C4-2B (cell line): ENCODE data around the gene CCR6.

Experiments used
- ZFX ChIP-seq: fragments of 450-650 bp; IDR thresholded peaks from 2 replicates; pipeline ENCODE4 v1.6.1; 2017
- TF ChIP-seq, protein P1 (sequence below): fragments of 450-650 bp; conservative IDR thresholded peaks from 2 replicates; pipeline ENCODE4 v1.5.1; 2017; ENCODE audit warnings: mild to moderate bottlenecking

DNA sequence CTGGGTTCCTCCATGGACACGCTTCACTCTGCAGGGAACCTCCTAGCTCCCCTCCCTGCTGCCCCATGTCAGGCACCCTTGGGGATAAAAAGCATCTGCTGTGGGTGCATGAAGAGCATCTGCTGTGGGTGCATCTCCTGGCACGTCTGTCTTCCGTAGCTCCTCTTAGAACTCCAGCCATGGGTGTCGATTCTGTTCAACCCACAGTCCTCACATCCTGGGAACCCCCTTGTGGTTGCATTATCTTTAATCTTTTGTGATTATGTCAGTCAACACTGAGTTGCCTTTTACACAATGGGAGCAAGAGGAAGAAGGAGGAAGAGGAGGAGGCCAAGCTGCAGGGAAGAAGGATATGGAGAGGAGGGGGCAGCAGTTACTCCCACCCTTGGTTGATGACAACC lies 24.1 kb upstream of the CCR6 start:
- TF ChIP-seq, protein P1, sequence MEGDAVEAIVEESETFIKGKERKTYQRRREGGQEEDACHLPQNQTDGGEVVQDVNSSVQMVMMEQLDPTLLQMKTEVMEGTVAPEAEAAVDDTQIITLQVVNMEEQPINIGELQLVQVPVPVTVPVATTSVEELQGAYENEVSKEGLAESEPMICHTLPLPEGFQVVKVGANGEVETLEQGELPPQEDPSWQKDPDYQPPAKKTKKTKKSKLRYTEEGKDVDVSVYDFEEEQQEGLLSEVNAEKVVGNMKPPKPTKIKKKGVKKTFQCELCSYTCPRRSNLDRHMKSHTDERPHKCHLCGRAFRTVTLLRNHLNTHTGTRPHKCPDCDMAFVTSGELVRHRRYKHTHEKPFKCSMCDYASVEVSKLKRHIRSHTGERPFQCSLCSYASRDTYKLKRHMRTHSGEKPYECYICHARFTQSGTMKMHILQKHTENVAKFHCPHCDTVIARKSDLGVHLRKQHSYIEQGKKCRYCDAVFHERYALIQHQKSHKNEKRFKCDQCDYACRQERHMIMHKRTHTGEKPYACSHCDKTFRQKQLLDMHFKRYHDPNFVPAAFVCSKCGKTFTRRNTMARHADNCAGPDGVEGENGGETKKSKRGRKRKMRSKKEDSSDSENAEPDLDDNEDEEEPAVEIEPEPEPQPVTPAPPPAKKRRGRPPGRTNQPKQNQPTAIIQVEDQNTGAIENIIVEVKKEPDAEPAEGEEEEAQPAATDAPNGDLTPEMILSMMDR = no peak
- no peak for TF ChIP-seq ZFX
